GM12892 (cell line): Measurements from ENCODE around the gene SAMD8.

Experiments used
- POLR2A ChIP-seq: IDR thresholded peaks from 2 replicates; pipeline ENCODE4 v1.6.1; 2011; ENCODE audit warnings: low read depth, low read length, control low read depth
- POLR2AphosphoS5 ChIP-seq: IDR thresholded peaks from 2 replicates; pipeline ENCODE4 v1.6.1; 2011; ENCODE audit warnings: low read depth, low read length, control low read depth
- TAF1 ChIP-seq: IDR thresholded peaks from 2 replicates; pipeline ENCODE4 v1.6.1; 2011; ENCODE audit warnings: low read depth, mild to moderate bottlenecking, control low read depth, low read length, borderline replicate concordance

DNA sequence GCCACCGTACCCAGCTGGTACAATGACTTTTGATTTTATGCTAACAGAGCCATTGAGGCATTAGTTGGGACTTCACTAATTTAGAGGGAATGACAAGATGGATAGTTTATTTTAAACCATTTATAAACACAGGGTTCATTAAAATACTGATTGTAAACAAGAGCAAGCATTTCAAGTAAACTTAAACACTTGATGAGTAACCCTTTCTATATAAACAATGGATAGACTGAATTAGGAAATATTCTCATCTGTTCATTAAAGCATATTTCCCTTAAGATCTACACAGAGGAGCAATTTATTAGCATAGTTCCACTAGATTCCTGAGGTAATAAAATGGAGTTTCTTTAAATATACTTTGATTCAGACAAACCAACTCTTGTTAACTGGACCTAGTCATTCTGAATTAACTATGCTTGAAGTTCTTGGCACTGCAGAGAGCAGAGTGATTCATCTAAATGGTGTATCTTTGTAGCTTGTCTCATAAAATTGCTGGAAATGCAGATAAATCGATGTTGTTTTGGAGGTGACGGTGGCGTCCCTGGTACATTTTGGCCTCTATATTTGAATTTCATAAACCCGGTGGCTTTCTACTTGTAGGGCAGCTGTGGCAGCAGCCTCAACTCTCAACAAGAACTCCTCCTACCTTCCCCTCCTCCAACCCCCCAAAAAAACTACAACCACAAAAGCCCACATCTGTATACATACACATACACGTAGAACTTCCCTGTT lies 83.7 kb downstream of the SAMD8 start:
- TF ChIP-seq POLR2AphosphoS5, result no peak
- no peak for TF ChIP-seq TAF1
- TF ChIP-seq POLR2A, result no peak
